Measurements from ENCODE around the gene CNTNAP2. TPM values are rescaled to one million over a fixed set of nuclear protein-coding genes. Genes with fewer than 3 reads are reported as not detected.

CNTNAP2 gene
- total RNA-seq, 1 donor, result under 0.01 TPM

DNA sequence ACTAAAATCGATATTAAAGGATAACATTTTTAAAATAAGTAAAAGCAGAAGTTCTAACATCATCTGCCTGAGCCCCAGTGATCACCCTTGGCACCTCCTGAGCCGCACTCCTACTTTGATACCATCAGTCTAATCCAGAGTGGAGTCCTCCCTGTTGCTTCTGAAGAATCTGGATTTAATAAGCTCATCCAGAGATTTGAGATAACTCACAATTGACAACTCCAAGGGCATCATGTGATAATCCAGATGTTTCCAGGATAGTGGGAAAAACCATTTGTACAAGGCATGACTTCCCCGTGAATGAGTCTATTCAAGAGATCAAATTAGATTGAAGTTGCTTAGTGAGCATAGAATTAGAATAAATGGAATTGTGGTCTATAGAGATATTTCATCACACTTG is 1998.2 kb downstream of the CNTNAP2 start:
- no peak for DNase-seq (ENCODE audit: low read depth)
- no peak overlapping the region for H3K4me3 ChIP-seq (ENCODE audit: low read depth, low read length)
- TF ChIP-seq CTCF (IDR thresholded peaks at IDR 0.05; ENCODE audit: insufficient read depth, low read length), result no peak

DNA sequence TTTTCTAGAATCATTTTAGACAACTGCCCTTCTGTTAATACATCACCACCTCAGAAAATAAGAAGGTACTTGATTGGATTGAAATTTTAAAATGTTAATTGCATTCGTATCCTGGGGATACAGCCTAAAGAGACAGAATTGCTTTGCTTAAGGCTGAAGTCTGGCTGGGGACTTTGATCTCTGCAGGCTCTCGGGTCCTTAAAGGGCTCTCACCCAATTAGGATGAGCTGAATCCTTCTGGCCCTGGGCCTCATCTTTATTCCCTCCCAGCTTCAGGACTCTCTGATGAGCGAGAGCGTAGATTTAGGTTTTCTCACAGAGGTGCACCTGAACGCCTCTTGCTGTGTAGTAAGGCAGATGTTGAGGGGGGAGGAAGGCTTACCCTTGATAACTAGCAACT is 1998.7 kb downstream of the CNTNAP2 start:
- no peak for DNase-seq (ENCODE audit: low read depth)
- H3K4me3 ChIP-seq (ENCODE audit: low read depth, low read length), result no peak overlapping the region
- no peak for TF ChIP-seq CTCF (IDR thresholded peaks at IDR 0.05; ENCODE audit: insufficient read depth, low read length)

GRCh38 chr7:148116195-148116594 is 1999.6 kb downstream of the CNTNAP2 start:
- H3K4me3 ChIP-seq (ENCODE audit: low read depth, low read length), result no peak overlapping the region
- TF ChIP-seq CTCF (IDR thresholded peaks at IDR 0.05; ENCODE audit: insufficient read depth, low read length), result no peak
- DNase-seq (ENCODE audit: low read depth), result no peak

DNA sequence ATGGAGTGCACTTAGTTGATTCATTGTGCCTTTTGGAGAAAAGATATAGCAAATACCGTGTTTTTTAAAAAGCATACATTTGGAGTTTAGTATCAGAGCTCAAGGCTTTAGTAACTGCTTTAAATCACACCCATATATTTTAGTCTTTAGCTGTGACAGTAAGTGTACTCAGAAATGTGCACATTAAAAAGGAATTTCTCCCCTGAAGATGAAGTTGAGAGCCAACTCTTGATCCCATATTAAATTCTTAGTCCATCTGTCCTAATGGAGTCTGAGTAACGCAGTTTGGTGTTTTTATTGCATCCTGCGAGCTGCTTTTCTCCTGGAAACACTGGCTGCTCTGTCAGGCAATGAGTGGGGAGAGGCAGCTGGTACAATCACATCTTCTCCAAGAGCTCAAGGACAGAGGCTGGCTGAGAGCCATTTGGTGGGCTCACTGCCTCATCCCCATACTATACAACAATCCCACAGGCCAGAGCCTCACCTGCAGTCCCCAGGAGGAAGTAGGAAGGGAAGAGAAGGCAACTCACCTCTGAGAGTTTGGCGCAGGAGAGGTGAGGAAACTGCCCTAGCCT is 2000.3 kb downstream of the CNTNAP2 start:
- no peak for DNase-seq (ENCODE audit: low read depth)
- TF ChIP-seq CTCF (IDR thresholded peaks at IDR 0.05; ENCODE audit: insufficient read depth, low read length), result no peak
- H3K4me3 ChIP-seq (ENCODE audit: low read depth, low read length), result no peak overlapping the region

DNA sequence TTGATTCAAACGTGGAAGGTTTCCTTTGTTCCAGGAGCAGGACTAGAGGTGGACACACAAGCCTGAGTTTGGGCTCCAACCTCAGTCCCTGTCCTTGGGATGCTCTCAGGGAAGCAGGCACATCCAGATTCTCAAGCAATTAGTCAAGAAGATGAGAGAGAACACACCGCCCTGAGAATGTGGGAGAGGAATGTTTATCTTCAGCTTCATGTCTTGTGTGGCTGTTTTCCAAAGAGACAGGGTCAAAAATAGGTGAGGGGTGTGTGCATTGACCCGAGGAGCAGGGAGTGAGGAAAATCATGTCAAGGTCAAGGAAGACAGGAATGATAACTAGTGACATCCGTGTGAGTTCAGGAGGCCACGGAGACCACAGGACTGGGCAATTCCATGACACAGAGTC is 2001.8 kb downstream of the CNTNAP2 start:
- H3K4me3 ChIP-seq (ENCODE audit: low read depth, low read length), result no peak overlapping the region
- TF ChIP-seq CTCF (IDR thresholded peaks at IDR 0.05; ENCODE audit: insufficient read depth, low read length), result no peak
- no peak for DNase-seq (ENCODE audit: low read depth)

DNA sequence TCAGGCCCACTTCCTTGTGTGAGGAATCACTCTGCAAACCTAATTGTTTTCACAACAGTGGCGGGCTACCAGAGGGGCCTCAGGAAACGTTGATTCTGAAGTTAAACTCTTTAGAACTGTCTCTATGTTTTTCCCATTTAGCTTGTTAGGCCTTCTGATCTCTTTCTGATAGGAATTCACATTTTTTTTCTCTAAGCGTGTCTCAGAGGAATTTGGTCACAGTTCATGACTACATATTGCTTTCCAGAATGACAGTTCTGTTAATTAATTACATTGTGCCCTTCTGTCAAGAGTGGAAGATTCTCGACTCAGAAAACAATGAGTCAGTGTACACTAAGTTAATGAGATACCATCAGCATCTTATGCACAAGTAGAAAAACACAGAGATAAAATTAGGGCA is 2004.8 kb downstream of the CNTNAP2 start:
- H3K4me3 ChIP-seq (ENCODE audit: low read depth, low read length), result no peak overlapping the region
- no peak for TF ChIP-seq CTCF (IDR thresholded peaks at IDR 0.05; ENCODE audit: insufficient read depth, low read length)
- no peak for DNase-seq (ENCODE audit: low read depth)

- DNase-seq (ENCODE audit: low read depth), result no peak
- H3K4me3 ChIP-seq (ENCODE audit: low read depth, low read length), result no peak overlapping the region
- no peak for TF ChIP-seq CTCF (IDR thresholded peaks at IDR 0.05; ENCODE audit: insufficient read depth, low read length)
These were observed 2005.2 kb downstream of the CNTNAP2 start for GRCh38 chr7:148121847-148122246.

All from fibroblast of the aortic adventitia (primary cell).